Fibroblast of lung (primary cell): ENCODE results near the gene MSMO1.

ENCODE experiments used
- EZH2 ChIP-seq: IDR thresholded peaks from 2 replicates; pipeline ENCODE4 v1.5.1; 2012; ENCODE audit warnings: low read length, control low read depth, mild to moderate bottlenecking; ENCODE audit errors: missing control alignments
- TF ChIP-seq, protein P1 (sequence below), 2 donors: IDR thresholded peaks in 1 of 2; conservative IDR thresholded peaks in 1 of 2; 1 replicate in 1 of 2; 2 replicates in 1 of 2; pipeline ENCODE4 v1.5.1; 2011 to 2012; ENCODE audit warnings: low read length in 2 of 2, control low read depth in 1 of 2, inconsistent platforms in 1 of 2, low read depth in 1 of 2, mild to moderate bottlenecking in 1 of 2

DNA sequence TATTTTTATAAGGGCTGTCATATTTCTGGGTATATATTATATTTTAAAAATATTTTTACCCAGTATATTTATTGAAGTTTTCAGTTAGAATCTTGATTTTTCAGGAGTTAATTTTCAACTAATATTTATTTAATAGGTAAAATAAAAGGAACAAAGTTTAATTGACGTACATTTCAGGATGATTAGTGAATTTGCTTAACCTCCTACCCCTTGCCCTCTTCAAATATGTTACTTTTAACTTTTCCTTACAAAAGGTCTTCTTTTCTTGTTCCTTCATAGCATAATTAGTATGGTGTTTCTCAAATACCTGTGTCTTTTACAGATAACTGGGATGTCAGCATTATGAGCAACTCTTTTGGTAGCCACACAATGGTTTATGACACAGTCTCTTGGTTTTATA lies 24.8 kb upstream of the MSMO1 start:
- TF ChIP-seq, protein P1, sequence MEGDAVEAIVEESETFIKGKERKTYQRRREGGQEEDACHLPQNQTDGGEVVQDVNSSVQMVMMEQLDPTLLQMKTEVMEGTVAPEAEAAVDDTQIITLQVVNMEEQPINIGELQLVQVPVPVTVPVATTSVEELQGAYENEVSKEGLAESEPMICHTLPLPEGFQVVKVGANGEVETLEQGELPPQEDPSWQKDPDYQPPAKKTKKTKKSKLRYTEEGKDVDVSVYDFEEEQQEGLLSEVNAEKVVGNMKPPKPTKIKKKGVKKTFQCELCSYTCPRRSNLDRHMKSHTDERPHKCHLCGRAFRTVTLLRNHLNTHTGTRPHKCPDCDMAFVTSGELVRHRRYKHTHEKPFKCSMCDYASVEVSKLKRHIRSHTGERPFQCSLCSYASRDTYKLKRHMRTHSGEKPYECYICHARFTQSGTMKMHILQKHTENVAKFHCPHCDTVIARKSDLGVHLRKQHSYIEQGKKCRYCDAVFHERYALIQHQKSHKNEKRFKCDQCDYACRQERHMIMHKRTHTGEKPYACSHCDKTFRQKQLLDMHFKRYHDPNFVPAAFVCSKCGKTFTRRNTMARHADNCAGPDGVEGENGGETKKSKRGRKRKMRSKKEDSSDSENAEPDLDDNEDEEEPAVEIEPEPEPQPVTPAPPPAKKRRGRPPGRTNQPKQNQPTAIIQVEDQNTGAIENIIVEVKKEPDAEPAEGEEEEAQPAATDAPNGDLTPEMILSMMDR (conservative IDR thresholded peaks at IDR 0.05 in 1 of 2, IDR thresholded peaks at IDR 0.05 in 1 of 2; ENCODE audit: low read depth in 1 of 2, low read length in 2 of 2): no peak
- TF ChIP-seq EZH2: no peak
